Hematopoietic multipotent progenitor cell treated with erythropoietin and hydrocortisone succinate and interleukin-3 and kit ligand, for 8 days (in vitro differentiated cells): ENCODE measurements around the gene CD69.
"Not testable (repeated sequence)": the region's sequence is repeated elsewhere in the genome, so short reads cannot be mapped to it uniquely, and the experiment has no call there.

Source experiments
- DNase-seq: peaks from one replicate; pipeline ENCODE4 v3.0.0-alpha.2; 2015

Gene CD69

GRCh38 chr12:9745199-9745598, 15.5 kb downstream of the CD69 start:
- DNase-seq = no peak

GRCh38 chr12:9742661-9743060, 18.0 kb downstream of the CD69 start:
- no peak for DNase-seq

- DNase-seq = no peak
These were observed 19.0 kb downstream of the CD69 start for GRCh38 chr12:9741726-9742125.

GRCh38 chr12:9740106-9740750, 20.5 kb downstream of the CD69 start:
- no peak for DNase-seq

GRCh38 chr12:9739404-9740105, 21.1 kb downstream of the CD69 start:
- not testable (repeated sequence) for DNase-seq

GRCh38 chr12:9738905-9739304, 21.8 kb downstream of the CD69 start:
- DNase-seq = not testable (repeated sequence)

GRCh38 chr12:9736936-9737705, 23.6 kb downstream of the CD69 start:
- peak; percentile 37 for DNase-seq

- DNase-seq = no peak
These were observed 25.1 kb downstream of the CD69 start for GRCh38 chr12:9735601-9736000.

- no peak for DNase-seq
These were observed 27.7 kb downstream of the CD69 start, which contains the start of gene CLECL1 for GRCh38 chr12:9732921-9733461. Gene CLECL1 (minus strand): TSS chr12:9733097.

GRCh38 chr12:9731797-9732196, 28.9 kb downstream of the CD69 start:
- DNase-seq = no peak

- DNase-seq = no peak
These were observed 29.3 kb downstream of the CD69 start for GRCh38 chr12:9731393-9731792.

GRCh38 chr12:9730591-9730990, 30.1 kb downstream of the CD69 start:
- DNase-seq = no peak

GRCh38 chr12:9730011-9730410, 30.7 kb downstream of the CD69 start:
- DNase-seq = no peak

- no peak for DNase-seq
These were observed 31.6 kb downstream of the CD69 start for GRCh38 chr12:9729082-9729481.

GRCh38 chr12:9727813-9728212, 32.9 kb downstream of the CD69 start:
- DNase-seq = no peak

- no peak for DNase-seq
These were observed 35.4 kb downstream of the CD69 start for GRCh38 chr12:9725213-9725870.

GRCh38 chr12:9724023-9724422, 36.7 kb downstream of the CD69 start:
- no peak for DNase-seq

- no peak for DNase-seq
These were observed 39.2 kb downstream of the CD69 start for GRCh38 chr12:9721394-9722092.

GRCh38 chr12:9719790-9720189, 40.9 kb downstream of the CD69 start:
- DNase-seq = no peak

- no peak for DNase-seq
These were observed 41.7 kb downstream of the CD69 start for GRCh38 chr12:9718968-9719367.

- DNase-seq = no peak
These were observed 43.4 kb downstream of the CD69 start for GRCh38 chr12:9717070-9717925.
